ENCODE measurements around the gene MBL2.

GRCh38 chr10:52770904-52771303, 1.7 kb downstream of the MBL2 start:
- TF ChIP-seq CTCF (conservative IDR thresholded peaks at IDR 0.05; ENCODE audit: low read length) (no peak), EZH2phosphoT487 (IDR thresholded peaks at IDR 0.05; ENCODE audit: borderline replicate concordance) (no peak)
